ENCODE results near the gene PRKCA.

- TF ChIP-seq CTCF (IDR thresholded peaks at IDR 0.05) (no peak), POLR2A (IDR thresholded peaks at IDR 0.05) (no peak)
Observed at GRCh38 chr17:66276328-66276937, 26.0 kb upstream of the PRKCA start.
